Activated T-cell treated with anti-CD3 and anti-CD28 coated beads for 24 hours (primary cell): ENCODE measurements around the gene ARHGAP5.
A peak's percentile ranks its signal among the peaks of the same experiment; 100 is the strongest.

Experiments used
- DNase-seq: peaks from one replicate; pipeline ENCODE4 v3.0.0-alpha.2; 2020; ENCODE audit warnings: low read depth

The ARHGAP5 gene, protein sequence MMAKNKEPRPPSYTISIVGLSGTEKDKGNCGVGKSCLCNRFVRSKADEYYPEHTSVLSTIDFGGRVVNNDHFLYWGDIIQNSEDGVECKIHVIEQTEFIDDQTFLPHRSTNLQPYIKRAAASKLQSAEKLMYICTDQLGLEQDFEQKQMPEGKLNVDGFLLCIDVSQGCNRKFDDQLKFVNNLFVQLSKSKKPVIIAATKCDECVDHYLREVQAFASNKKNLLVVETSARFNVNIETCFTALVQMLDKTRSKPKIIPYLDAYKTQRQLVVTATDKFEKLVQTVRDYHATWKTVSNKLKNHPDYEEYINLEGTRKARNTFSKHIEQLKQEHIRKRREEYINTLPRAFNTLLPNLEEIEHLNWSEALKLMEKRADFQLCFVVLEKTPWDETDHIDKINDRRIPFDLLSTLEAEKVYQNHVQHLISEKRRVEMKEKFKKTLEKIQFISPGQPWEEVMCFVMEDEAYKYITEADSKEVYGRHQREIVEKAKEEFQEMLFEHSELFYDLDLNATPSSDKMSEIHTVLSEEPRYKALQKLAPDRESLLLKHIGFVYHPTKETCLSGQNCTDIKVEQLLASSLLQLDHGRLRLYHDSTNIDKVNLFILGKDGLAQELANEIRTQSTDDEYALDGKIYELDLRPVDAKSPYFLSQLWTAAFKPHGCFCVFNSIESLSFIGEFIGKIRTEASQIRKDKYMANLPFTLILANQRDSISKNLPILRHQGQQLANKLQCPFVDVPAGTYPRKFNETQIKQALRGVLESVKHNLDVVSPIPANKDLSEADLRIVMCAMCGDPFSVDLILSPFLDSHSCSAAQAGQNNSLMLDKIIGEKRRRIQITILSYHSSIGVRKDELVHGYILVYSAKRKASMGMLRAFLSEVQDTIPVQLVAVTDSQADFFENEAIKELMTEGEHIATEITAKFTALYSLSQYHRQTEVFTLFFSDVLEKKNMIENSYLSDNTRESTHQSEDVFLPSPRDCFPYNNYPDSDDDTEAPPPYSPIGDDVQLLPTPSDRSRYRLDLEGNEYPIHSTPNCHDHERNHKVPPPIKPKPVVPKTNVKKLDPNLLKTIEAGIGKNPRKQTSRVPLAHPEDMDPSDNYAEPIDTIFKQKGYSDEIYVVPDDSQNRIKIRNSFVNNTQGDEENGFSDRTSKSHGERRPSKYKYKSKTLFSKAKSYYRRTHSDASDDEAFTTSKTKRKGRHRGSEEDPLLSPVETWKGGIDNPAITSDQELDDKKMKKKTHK (N-terminal part only)

DNA sequence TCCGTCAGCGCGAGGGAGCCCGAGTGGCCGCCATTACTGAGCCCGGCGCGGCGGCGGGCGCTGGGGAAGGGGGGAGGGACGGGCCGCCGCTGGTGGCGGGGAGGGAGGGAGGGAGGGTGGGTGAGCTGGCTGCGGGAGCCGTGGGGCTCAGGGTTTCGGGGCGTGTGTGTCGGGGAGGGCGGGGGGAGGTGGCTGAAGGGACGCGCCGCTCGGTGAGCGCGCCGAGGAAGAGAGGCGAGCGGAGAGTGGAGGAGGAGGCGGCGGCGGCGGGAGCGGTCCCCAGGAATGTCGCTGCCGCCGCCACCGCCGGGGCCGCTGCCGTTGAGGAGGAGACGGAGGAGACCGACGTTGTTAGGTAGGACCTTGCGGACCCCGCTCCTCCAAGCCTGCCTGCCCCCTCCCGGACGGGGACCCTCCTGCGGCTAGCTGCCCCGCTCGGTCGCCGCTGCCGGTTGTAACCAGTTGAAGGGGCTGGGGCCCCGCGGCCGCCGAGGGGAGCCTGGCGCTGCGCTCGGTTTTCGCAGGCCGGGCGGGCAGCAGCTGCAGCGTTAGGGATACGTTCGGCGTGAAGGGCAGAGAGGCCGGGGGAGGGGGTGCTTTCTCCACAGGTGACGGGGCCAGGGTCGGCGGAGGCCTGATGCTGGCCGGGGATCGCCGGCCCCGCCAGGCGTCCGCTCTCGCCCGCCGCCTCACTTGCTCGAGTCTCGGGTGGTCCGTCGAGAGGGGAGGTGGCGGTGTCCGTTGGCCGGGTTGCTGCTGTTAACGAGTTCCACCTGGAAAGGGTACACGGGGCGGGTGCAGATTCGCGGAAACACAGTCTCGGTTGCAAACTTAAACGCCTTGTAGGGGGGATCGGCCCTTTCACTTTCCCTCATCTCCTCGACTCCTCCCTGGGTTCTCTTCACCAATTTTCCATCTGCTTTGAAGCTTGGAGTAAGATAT is at the start of gene ARHGAP5:
TSS of gene ARHGAP5 (plus strand) at position 224 of the 942 bp plus-strand sequence. CDS start 13,366 bp downstream, outside the sequence.
- peak; percentile 22 for DNase-seq

DNA sequence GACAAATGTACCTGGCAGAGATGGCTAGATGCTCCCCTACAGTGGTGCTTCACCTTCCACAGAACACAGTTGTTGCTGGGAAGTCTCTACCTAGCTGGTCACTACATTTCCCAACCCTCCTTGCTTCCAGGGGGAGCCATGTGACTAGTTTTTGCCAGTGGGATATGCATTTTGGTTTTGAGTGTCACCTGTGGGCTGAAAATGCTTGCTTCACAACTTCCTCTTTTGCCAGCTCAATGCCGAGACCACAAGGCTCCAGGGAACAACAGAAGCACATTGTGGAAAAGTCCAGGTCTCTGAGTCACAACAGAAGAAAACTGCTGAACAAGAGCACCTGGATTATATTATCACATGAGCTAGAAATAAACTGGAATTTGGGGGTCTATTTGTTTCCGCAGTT is 48.5 kb upstream of the ARHGAP5 start:
- DNase-seq: no peak

DNA sequence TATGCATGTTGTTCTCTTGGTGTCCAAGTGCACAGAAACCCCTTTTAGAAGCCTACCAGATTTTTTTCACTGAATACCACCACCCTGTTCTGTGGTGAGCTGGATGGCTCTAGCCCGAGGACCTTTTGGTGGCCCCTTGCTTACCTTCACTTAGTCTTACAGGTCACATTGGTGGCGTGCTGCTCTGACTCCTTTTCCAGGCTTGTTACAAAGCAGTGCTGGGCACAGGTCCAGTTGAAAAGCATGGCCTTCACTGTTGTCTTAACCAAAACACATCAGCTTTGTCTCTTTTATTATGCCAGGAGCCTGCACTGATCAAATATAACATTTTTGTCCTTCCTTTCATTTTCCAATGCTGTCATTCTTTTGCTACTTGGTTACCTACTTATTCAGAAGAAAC is 43.6 kb upstream of the ARHGAP5 start:
- no peak for DNase-seq

DNA sequence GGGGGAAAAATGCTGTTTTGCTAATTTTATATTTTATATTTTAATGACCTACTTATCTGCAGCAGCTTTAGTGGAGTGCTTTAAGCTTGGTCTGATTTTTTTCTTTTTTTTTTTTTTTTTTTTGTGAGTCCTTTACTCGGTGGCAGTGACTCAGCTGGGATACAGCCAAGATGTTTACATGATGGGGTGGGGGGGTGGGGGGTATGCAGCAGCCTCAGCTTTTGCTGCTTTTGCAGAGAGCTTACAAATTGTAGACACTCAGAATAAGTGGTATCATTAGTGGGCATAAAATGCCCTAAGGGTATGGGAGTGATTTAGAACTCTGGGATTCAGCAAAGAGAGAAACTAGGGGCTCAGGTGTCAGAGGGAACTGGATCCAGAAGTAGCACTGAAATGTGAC is 38.2 kb upstream of the ARHGAP5 start:
- no peak for DNase-seq

GRCh38 chr14:32039401-32040030 is 37.6 kb upstream of the ARHGAP5 start:
- no peak for DNase-seq

DNA sequence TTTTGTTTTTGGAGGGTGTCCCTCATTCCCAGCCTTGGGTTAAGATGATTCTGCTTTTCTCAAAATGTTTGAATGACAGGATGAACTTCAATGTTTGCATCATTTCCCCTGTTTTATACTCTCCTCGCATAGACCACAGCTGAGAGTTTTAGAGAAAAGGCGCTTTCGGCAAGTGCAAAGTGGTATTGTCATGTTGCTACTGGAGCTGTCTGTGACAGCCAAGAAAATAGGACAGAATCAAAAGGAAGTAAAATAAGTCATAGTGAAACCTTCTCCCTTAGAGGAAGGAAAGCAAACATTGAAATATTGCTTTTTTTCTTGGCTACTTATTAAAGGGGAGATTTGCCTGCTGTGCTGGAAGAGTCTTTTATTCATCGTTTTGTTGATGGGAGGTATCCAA is 33.5 kb upstream of the ARHGAP5 start:
- no peak for DNase-seq

DNA sequence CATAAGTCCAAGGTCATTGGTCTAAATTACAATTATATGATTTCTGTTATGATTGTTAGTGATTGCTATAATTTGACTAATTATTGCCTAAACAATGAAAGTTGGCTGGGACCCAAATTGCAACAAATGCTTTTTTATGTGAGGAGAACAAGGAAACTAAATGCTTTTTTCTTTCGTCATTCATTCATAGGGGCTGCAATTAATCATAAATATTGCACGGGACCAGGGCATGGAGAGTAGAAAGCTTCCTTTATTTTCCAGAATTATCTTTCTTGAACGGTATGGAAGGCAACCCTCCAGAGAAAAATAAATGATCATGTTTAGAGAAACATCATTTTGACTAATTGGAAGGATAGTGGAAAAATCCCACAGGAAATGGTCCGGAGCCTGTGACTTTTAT is 32.6 kb upstream of the ARHGAP5 start:
- DNase-seq: no peak

DNA sequence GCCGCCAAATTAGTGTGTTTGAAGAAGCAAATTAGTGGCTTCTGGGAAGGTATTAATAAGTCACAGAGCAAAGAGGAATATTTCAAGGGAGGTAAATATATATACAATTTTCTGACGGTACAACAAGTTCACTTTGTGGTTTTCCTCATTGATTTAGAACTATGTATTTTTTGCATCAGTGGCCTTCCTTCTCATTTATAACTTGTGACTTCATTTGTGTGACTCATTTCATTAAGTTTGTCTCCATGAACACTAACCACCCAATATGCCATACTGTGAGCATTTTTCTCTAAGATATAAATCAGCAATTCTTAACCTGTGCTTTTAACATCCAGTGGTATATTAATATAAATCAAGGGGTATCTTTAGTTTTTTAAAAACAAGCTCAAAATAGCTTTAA is 29.3 kb upstream of the ARHGAP5 start:
- no peak for DNase-seq

DNA sequence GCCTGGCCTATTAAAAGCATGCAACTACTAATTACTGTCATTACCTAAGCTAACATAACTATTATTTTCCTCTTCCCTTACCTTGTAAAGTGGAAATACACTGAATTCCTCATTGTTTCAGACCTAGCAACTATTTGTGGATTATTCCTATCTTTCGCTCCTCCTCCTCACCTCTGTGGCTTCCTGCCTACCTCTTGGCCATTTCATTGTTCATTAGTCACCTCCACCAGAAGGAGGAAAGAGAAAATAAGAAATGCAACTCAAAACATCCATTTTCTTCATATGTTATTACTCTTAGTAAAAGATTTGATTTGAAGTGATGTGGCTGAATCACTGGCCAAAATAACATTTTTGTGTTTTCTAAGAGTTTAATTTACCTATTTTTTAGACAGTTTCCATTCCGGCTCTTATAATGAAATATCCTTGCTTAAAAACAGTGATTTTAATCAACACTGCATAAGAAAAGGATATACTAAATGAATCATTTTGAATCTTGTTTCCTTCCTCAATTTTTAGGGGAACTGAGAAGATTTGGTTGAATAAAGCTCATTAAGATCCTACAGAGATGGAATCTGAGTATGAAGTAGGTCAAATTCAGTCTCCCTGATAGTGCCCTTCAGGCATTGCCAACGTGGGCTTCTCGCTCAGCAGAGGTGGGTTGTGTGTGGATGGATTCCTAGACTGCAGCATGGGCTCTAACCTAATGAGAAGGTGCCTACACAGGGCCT is 27.6 kb upstream of the ARHGAP5 start:
- no peak for DNase-seq

DNA sequence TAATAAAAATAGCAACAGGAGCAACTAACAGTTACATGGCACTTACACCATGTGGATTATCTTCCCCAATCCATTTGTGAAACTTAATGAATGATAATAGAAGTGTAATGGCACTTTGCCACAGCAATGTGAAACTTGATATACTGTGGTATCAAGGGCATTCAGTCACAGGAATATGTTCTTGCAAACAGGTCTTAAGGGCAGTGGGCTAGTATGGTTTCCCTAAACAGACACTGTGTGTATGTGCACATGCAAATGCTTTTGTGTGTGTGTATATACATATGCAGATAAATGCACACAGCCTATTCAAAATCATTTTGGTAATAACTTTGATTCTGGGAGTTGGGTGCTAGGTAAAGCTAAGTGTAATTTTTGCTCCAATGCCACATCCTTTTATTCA is 26.2 kb upstream of the ARHGAP5 start:
- DNase-seq: no peak

- DNase-seq: no peak
Observed at GRCh38 chr14:32054536-32054935, 22.6 kb upstream of the ARHGAP5 start.

GRCh38 chr14:32055175-32055574 is 21.9 kb upstream of the ARHGAP5 start:
- no peak for DNase-seq

- DNase-seq: no peak
Observed at GRCh38 chr14:32059702-32060101, 17.4 kb upstream of the ARHGAP5 start.

DNA sequence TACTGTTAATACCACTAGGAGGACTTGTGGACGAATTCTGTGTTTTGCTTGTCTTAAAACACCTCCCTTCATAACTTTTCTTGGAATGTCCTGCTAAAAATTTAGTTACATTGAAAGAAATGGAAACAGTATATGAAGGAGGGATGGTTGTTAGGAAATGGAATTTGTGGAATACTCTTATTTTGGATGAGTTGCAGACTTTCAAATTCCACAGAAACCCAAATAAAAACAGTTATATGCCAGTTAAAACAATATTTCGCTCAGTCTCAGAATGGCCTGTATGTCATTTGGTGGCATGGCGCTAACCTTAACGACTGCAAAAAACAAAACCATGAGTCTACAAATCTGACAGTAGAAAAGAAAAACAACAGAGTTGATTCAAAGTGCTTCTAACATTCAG is 12.2 kb upstream of the ARHGAP5 start:
- DNase-seq: no peak

DNA sequence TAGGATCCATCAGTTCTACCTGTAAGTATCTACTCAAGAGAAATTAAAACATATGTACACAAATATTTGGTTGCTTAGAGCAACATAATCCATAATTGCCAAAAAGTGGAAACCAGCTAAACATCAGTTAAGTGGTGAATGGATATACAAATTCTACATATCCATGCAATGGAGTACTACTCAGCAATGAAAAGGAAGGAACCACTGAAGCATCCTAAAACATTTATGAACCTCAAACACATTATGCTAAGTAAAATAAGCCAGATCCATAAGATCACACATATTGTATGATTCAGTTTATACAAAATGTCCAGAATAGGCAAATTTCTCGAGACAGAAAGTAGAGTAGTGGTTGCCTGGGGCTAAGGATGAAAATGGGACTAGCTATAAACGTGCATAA is 8.4 kb upstream of the ARHGAP5 start:
- no peak for DNase-seq

- no peak for DNase-seq
Observed at GRCh38 chr14:32070282-32070681, 6.8 kb upstream of the ARHGAP5 start.

- no peak for DNase-seq
Observed at GRCh38 chr14:32072676-32073075, 4.4 kb upstream of the ARHGAP5 start.

DNA sequence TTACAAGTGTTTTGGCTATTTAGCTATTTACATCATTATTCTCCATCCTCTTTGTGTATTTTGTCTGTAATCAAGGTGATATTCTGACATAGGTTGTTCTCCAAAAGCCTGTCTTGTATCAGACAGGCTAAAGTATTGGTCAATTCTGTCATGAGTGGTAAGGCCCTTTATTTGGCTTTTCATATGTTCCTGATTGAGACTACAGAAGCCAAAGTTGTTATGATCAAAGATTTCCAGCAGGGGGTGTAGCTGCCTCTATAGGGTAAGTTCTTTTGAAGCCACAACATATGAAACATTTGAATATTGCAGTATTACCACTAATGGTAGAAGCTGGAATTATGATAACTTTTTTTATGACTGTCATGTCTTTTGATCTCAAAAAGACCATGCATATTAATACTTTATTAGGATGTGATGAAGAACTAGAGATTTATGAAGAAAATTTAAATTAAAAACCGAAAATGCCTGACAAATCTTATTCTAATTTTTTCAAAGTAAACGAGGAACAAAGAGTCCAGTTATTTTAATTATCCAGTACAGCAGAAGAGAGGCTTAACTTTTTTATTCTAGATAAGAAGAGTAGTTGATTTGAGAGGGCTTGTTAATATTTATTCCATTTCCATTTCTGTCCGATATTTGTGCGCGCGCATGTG is 3.4 kb upstream of the ARHGAP5 start:
- DNase-seq: peak; percentile 28

GRCh38 chr14:32074887-32075572 is 2.1 kb upstream of the ARHGAP5 start:
- DNase-seq: no peak
